Astrocyte of the spinal cord (primary cell): Measurements from ENCODE around the gene PCSK7.

Experiments
- DNase-seq: peaks from one replicate; pipeline ENCODE4 v3.0.0; 2011; ENCODE audit warnings: low read depth, low spot score
- H3K4me3 ChIP-seq: 2 replicates; pipeline ENCODE4 v1.5.1; 2011; ENCODE audit warnings: low read depth, mild to moderate bottlenecking, low read length, moderate library complexity
- CTCF ChIP-seq: IDR thresholded peaks from 2 replicates; pipeline ENCODE4 v1.5.1; 2012; ENCODE audit warnings: low read depth, mild to moderate bottlenecking, low read length, inconsistent platforms
- in situ Hi-C: cut with HindIII; loops from 2 replicates; pipeline ENCODE4 v1.10.0; 2017; ENCODE audit warnings: low sequenced_read_pairs

Gene PCSK7

DNA sequence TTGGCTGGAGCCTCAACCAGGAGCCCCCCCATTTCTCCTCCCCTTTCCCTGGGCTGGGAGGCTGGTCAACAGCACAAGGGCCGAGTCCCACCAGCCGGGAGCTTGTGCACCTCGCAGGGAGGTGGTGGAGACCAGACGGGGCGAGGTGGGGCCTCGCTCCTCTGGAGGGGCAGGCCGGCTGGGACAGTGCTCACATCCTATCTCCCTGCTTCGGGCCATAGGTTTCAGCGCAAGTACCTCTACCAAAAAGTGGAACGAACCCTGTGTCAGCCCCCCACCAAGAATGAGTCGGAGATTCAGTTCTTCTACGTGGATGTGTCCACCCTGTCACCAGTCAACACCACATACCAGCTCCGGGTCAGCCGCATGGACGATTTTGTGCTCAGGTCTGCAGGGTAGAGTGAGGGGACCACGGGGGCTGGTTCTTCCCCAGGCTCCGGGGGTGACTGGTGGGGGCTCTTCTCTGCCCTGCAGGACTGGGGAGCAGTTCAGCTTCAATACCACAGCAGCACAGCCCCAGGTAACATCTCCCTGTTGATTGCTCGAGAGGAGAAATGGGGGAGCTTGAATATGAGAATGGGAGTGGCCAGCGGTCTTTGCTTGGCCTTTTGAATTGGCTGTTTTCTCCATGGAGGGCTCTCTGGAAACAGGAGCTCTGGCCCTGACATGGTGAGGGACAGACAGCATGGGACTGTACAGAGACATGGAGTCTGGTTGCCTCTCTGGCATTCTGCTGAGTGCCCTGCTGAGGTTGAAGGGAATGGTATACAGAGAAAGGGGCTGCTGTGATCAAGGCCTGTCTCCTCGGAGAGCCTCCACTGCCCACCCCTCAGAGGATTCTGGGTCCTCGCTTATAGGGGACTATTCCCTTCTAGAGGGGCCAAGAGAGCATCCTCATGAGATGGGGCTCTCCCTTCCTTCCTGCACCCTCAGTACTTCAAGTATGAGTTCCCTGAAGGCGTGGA, 50.0 kb downstream of the PCSK7 start:
- H3K4me3 ChIP-seq: no peak overlapping the region
- in situ Hi-C loops: no loop called here
- no peak for DNase-seq
- no peak for TF ChIP-seq CTCF

DNA sequence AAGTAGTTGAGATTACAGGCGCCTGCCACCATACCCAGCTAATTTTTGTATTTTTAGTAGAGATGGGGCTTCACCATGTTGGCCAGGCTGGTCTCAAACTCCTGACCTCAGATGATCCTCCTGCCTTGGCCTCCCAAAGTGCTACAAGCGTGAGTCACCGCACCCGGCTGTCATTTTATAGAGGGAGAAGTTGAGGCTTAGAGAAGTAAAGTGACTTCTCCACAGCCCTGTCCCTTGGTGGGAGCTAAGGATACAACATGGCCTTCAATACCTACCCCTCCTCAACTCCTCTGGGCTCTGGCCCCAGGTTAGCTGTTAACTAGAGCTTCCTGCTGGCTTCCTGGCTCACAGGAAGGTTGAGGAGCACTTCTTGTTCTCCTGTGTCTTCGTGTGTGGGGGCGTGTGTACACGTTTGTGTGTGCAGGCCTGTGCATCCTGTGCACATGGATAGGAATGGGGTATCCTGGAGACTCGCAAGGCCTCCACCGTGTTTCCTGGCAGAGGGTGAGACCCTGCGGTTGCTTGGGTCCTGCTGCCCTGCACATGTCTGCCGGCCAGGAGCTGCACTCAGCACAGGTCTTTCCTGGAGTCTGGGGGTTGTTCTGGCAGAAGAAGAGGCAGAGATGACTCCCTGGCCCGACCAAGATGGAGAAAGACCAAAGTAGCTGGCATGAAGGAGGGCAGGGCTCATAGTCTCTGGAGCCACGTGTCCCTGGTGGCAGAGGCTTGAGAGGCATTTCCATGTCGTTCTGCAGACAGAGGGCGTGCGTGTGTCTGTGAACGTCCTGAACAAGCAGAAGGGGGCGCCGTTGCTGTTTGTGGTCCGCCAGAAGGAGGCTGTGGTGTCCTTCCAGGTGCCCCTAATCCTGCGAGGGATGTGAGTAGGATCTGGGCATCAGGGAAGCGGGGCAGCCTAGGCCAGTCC, 51.0 kb downstream of the PCSK7 start:
- in situ Hi-C loops: no loop called here
- H3K4me3 ChIP-seq: no peak overlapping the region
- peak; percentile 63 for DNase-seq
- peak; percentile 74 for TF ChIP-seq CTCF

DNA sequence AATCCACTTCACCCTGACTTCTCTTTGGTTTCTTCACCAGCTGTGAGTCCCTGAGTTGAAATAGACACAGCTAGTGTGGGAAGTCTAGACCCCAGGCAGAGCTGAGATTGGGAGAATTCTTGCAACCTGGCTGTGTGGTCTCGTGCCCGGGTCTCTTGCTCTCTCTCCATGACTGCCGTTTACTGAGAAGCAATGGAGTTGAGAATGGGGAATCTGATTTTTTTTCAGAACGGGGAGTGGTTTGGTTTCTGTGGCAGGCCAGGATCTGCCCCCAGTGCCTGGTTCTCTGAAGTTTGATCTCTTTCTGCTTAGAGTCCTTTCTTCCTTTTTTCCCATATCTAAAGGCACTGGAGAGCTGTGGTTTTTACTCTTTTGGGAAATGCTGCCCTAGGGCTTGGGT, 51.9 kb downstream of the PCSK7 start:
- in situ Hi-C loops: no loop called here
- DNase-seq: no peak
- no peak for TF ChIP-seq CTCF

GRCh38 chr11:117179048-117179999, 52.5 kb downstream of the PCSK7 start:
- in situ Hi-C loops: no loop called here
- H3K4me3 ChIP-seq: peak overlapping the region; percentile 75
- DNase-seq: peak; percentile 49
- no peak for TF ChIP-seq CTCF

More for the DNA sequence above, 51.9 kb downstream of the PCSK7 start:
- peak overlapping the region; percentile 75 for H3K4me3 ChIP-seq

GRCh38 chr11:117178210-117179034, 53.5 kb downstream of the PCSK7 start, which contains the start of gene SIDT2:
SIDT2 (plus strand) TSS chr11:117178743; CDS start chr11:117179264, 521 bp downstream.
- in situ Hi-C loops: no loop called here
- DNase-seq: peak; percentile 97
- no peak for TF ChIP-seq CTCF
- peak within 1 kb of the TSS; percentile 75 for H3K4me3 ChIP-seq
